Glutamatergic neuron (in vitro differentiated cells): ENCODE data around the gene ANO6. TPM values are rescaled to one million over a fixed set of nuclear protein-coding genes. Genes with fewer than 3 reads are reported as not detected.
"Not testable (repeated sequence)": the region's sequence is repeated elsewhere in the genome, so short reads cannot be mapped to it uniquely, and the experiment has no call there.

Source experiments
- DNase-seq: peaks from one replicate; pipeline ENCODE4 v3.0.0; 2022
- H3K27ac Mint-ChIP-seq: one replicate; pipeline ENCODE4 v1.8.0; 2020; ENCODE audit warnings: mild to moderate bottlenecking, mixed read lengths, inconsistent platforms; ENCODE audit not compliant: unreplicated experiment
- H3K27me3 Mint-ChIP-seq: one replicate; pipeline ENCODE4 v1.8.0; 2020; ENCODE audit warnings: mild to moderate bottlenecking, moderate library complexity, mixed read lengths, inconsistent platforms; ENCODE audit not compliant: unreplicated experiment
- H3K36me3 Mint-ChIP-seq: one replicate; pipeline ENCODE4 v1.8.0; 2020; ENCODE audit warnings: mild to moderate bottlenecking, mixed read lengths, inconsistent platforms; ENCODE audit not compliant: unreplicated experiment
- H3K4me1 Mint-ChIP-seq: one replicate; pipeline ENCODE4 v1.8.0; 2020; ENCODE audit warnings: mild to moderate bottlenecking, low read depth, mixed read lengths, inconsistent platforms; ENCODE audit not compliant: unreplicated experiment
- H3K4me3 Mint-ChIP-seq: one replicate; pipeline ENCODE4 v1.8.0; 2020; ENCODE audit warnings: mild to moderate bottlenecking, mixed read lengths, inconsistent platforms; ENCODE audit not compliant: unreplicated experiment
- H3K9me3 Mint-ChIP-seq: one replicate; pipeline ENCODE4 v1.8.0; 2020; ENCODE audit warnings: mild to moderate bottlenecking, moderate library complexity, mixed read lengths, inconsistent platforms; ENCODE audit not compliant: unreplicated experiment
- CTCF ChIP-seq: fragments of 200-600 bp; sonication (generic); IDR thresholded peaks from one replicate; pipeline ENCODE4 v1.5.0; 2021; ENCODE audit not compliant: partially characterized antibody, unreplicated experiment
- long read RNA-seq: library from polyadenylated mRNA; unstranded; transcript quantifications from one replicate; pipeline ENCODE4 v2.0.0, GENCODE V29; 2020; ENCODE audit not compliant: unreplicated experiment
- total RNA-seq: library from RNA; stranded (reverse); fragmentation: NEBNext Ultra II Directional; extraction: Animal tissue kit (Norgen Biotek cat#: 25700); gene quantifications from one replicate; pipeline ENCODE4 v1.2.1, GENCODE V29; 2021; ENCODE audit not compliant: unreplicated experiment

Gene ANO6
- total RNA-seq = 35.9 TPM
- long read RNA-seq, partial matches to known transcripts = 0 of 2 reads
- long read RNA-seq, other reads (novel, unspliced or antisense) = 2 of 2 reads

GRCh38 chr12:45215419-45216229 is at the start of gene ANO6:
ANO6 (plus strand) TSS chr12:45216095; CDS start chr12:45216322, 227 bp downstream.
- TF ChIP-seq CTCF = no peak
- no peaks in the 10 kb centered on the region for H3K36me3 Mint-ChIP-seq
- DNase-seq = peak; percentile 93
- peak within 1 kb of the TSS; percentile 96 for H3K4me3 Mint-ChIP-seq
- H3K9me3 Mint-ChIP-seq = peaks cover 8% of the 10 kb centered on the region
- peaks cover 12% of the 10 kb centered on the region for H3K27me3 Mint-ChIP-seq
- H3K4me1 Mint-ChIP-seq = peaks cover 6% of the 10 kb centered on the region
- peak within 1 kb of the TSS; percentile 94 for H3K27ac Mint-ChIP-seq

GRCh38 chr12:45168976-45169375 is 46.9 kb upstream of the ANO6 start:
- no peak for DNase-seq
- Mint-ChIP-seq H3K4me3 (no peak overlapping the region), H3K36me3 (peaks cover 4% of the 10 kb centered on the region), H3K9me3 (peaks cover 4% of the 10 kb centered on the region), H3K4me1 (peaks cover 4% of the 10 kb centered on the region), H3K27ac (no peak overlapping the region), H3K27me3 (peaks cover 2% of the 10 kb centered on the region)
- TF ChIP-seq CTCF = no peak

- Mint-ChIP-seq H3K9me3 (peaks cover 4% of the 10 kb centered on the region), H3K27me3 (peaks cover 2% of the 10 kb centered on the region), H3K4me1 (peaks cover 4% of the 10 kb centered on the region), H3K36me3 (no peaks in the 10 kb centered on the region), H3K27ac (no peak overlapping the region), H3K4me3 (no peak overlapping the region)
- peak; percentile 95 for TF ChIP-seq CTCF
- peak; percentile 91 for DNase-seq
Observed at GRCh38 chr12:45170456-45171042, 45.3 kb upstream of the ANO6 start.

GRCh38 chr12:45173293-45173692 is 42.6 kb upstream of the ANO6 start:
- H3K27ac Mint-ChIP-seq, H3K4me1 Mint-ChIP-seq, H3K4me3 Mint-ChIP-seq, H3K27me3 Mint-ChIP-seq, DNase-seq: not testable (repeated sequence)
- peak; percentile 21 for TF ChIP-seq CTCF
- Mint-ChIP-seq H3K36me3 (peaks cover 21% of the 10 kb centered on the region), H3K9me3 (peaks cover 10% of the 10 kb centered on the region)

GRCh38 chr12:45174595-45174994 is 41.3 kb upstream of the ANO6 start:
- no peaks in the 10 kb centered on the region for H3K27me3 Mint-ChIP-seq
- TF ChIP-seq CTCF = no peak

More at GRCh38 chr12:45174595-45174994, 41.3 kb upstream of the ANO6 start:
- Mint-ChIP-seq H3K36me3 (peaks cover 29% of the 10 kb centered on the region), H3K4me3 (no peak overlapping the region), H3K27ac (no peak overlapping the region), H3K9me3 (peaks cover 13% of the 10 kb centered on the region), H3K4me1 (peaks cover 4% of the 10 kb centered on the region)
- DNase-seq = no peak
